IMR-90 (cell line): ENCODE data around the gene UTP11. TPM values are rescaled to one million over a fixed set of nuclear protein-coding genes. Genes with fewer than 3 reads are reported as not detected.

Source experiments
- ATAC-seq: fragments of 200-7000 bp; cut with Tn5 transposase; 2 replicates; pipeline ENCODE4 v1.9.1; 2020; ENCODE audit warnings: low read depth, mild to moderate bottlenecking, moderate library complexity
- BruUV-seq: library from RNA; stranded (reverse); fragments of 400-500 nt; replicated peaks from 2 replicates; lab custom pipeline; 2021; lab: Mats Ljungman, UMichigan
- CTCF ChIA-PET: fragments of 300-600 bp; formaldehyde crosslinking; extraction: SDS; loops from one replicate; lab custom pipeline; 2021; ENCODE audit warnings: antibody characterized with exemption; lab: Yijun Ruan, JAX
- POLR2A ChIA-PET: fragments of 300-600 bp; sonication (Branson Sonifier 250); formaldehyde crosslinking; loops from one replicate; lab custom pipeline; 2022; ENCODE audit warnings: antibody characterized with exemption; ENCODE audit not compliant: unreplicated experiment; lab: Charles Lee
- DNase-seq: peaks from one replicate; pipeline ENCODE4 v3.0.0; 2013
- H2AFZ ChIP-seq: replicated peaks from 2 replicates; pipeline ENCODE3; 2013; ENCODE audit warnings: low read length, mild to moderate bottlenecking; ENCODE audit not compliant: poor library complexity
- H2AK5ac ChIP-seq: 2 replicates; pipeline ENCODE4 v1.6.1; 2013; ENCODE audit warnings: low read depth, low read length, inconsistent platforms
- H2AK9ac ChIP-seq: replicated peaks from 2 replicates; pipeline ENCODE3; 2013; ENCODE audit warnings: mild to moderate bottlenecking, low read depth, low read length, moderate library complexity; ENCODE audit not compliant: poor library complexity
- H2BK120ac ChIP-seq: 2 replicates; pipeline ENCODE4 v1.6.1; 2013; ENCODE audit warnings: low read depth, low read length, inconsistent platforms
- H2BK15ac ChIP-seq: 3 replicates; pipeline ENCODE4 v1.6.1; 2013; ENCODE audit warnings: low read depth, low read length, inconsistent platforms
- H2BK20ac ChIP-seq: 2 replicates; pipeline ENCODE4 v1.6.1; 2013; ENCODE audit warnings: low read depth, mild to moderate bottlenecking, inconsistent platforms, low read length, moderate library complexity
- H2BK5ac ChIP-seq: 2 replicates; pipeline ENCODE4 v1.6.1; 2013; ENCODE audit warnings: mild to moderate bottlenecking, low read depth, low read length, inconsistent platforms; ENCODE audit not compliant: poor library complexity, severe bottlenecking
- H3K14ac ChIP-seq: replicated peaks from 2 replicates; pipeline ENCODE4 v1.6.1; 2013; ENCODE audit warnings: low read depth, low read length, inconsistent platforms
- H3K18ac ChIP-seq: 2 replicates; pipeline ENCODE4 v1.6.1; 2013; ENCODE audit warnings: low read depth, low read length, control low read depth
- H3K23ac ChIP-seq: 2 replicates; pipeline ENCODE4 v1.6.1; 2013; ENCODE audit warnings: low read depth, low read length, inconsistent platforms
- H3K27ac ChIP-seq: 2 replicates; pipeline ENCODE4 v1.5.1; 2013; ENCODE audit warnings: mild to moderate bottlenecking, control low read depth, low read length; ENCODE audit not compliant: insufficient read depth
- H3K27me3 ChIP-seq: 2 replicates; pipeline ENCODE4 v1.6.1; 2013; ENCODE audit warnings: low read length; ENCODE audit not compliant: control insufficient read depth, insufficient read depth
- H3K36me3 ChIP-seq: 2 replicates; pipeline ENCODE4 v1.6.1; 2013; ENCODE audit warnings: low read length, mixed read lengths; ENCODE audit not compliant: control insufficient read depth, insufficient read depth
- H3K4ac ChIP-seq: 2 replicates; pipeline ENCODE4 v1.6.1; 2013; ENCODE audit warnings: low read depth, low read length, inconsistent platforms
- H3K4me1 ChIP-seq: 2 replicates; pipeline ENCODE4 v1.6.1; 2013; ENCODE audit warnings: low read length, mixed read lengths; ENCODE audit not compliant: control insufficient read depth, insufficient read depth
- H3K4me2 ChIP-seq: 2 replicates; pipeline ENCODE4 v1.6.1; 2013; ENCODE audit warnings: low read depth, mild to moderate bottlenecking, control low read depth, low read length, moderate library complexity
- H3K4me3 ChIP-seq: 2 replicates; pipeline ENCODE4 v1.5.1; 2013; ENCODE audit warnings: low read depth, mild to moderate bottlenecking, control low read depth, low read length, moderate library complexity; ENCODE audit not compliant: insufficient read depth
- H3K56ac ChIP-seq: 2 replicates; pipeline ENCODE4 v1.6.1; 2013; ENCODE audit warnings: low read length, inconsistent platforms; ENCODE audit not compliant: insufficient read depth; ENCODE audit errors: extremely low read depth
- H3K79me1 ChIP-seq, 2 experiments: 2 replicates each; pipeline ENCODE4 v1.6.1; 2013; ENCODE audit warnings: low read length in 2 of 2, inconsistent platforms in 1 of 2, low read depth in 1 of 2
- H3K9ac ChIP-seq: 2 replicates; pipeline ENCODE4 v1.6.1; 2013; ENCODE audit warnings: low read depth, low read length, control low read depth
- H3K9me1 ChIP-seq: 2 replicates; pipeline ENCODE4 v1.6.1; 2013; ENCODE audit warnings: low read length, inconsistent platforms; ENCODE audit not compliant: insufficient read depth
- H3K9me3 ChIP-seq: 2 replicates; pipeline ENCODE4 v1.6.1; 2013; ENCODE audit warnings: low read length; ENCODE audit not compliant: control insufficient read depth, insufficient read depth
- H4K20me1 ChIP-seq: 2 replicates; pipeline ENCODE4 v1.6.1; 2013; ENCODE audit warnings: low read length, inconsistent platforms; ENCODE audit not compliant: insufficient read depth
- H4K5ac ChIP-seq: 2 replicates; pipeline ENCODE4 v1.6.1; 2013; ENCODE audit warnings: mild to moderate bottlenecking, low read depth, low read length, control low read depth
- H4K8ac ChIP-seq, 2 experiments: 2 replicates each; pipeline ENCODE4 v1.6.1; 2013; ENCODE audit warnings: low read depth in 2 of 2, low read length in 2 of 2, control low read depth in 1 of 2, inconsistent platforms in 1 of 2
- H4K91ac ChIP-seq: 2 replicates; pipeline ENCODE4 v1.6.1; 2013; ENCODE audit warnings: low read depth, low read length, inconsistent platforms; ENCODE audit not compliant: insufficient read depth
- BHLHE40 ChIP-seq: fragments of 150-350 bp; IDR thresholded peaks from 2 replicates; pipeline ENCODE4 v1.6.1; 2016; ENCODE audit warnings: mild to moderate bottlenecking, low read depth, low read length
- CEBPB ChIP-seq: IDR thresholded peaks from 2 replicates; pipeline ENCODE4 v1.6.1; 2012; ENCODE audit warnings: low read depth, low read length, improper control_type of control experiment
- CHD1 ChIP-seq: IDR thresholded peaks from 2 replicates; pipeline ENCODE4 v1.6.1; 2012; ENCODE audit warnings: low read depth, low read length, improper control_type of control experiment
- CTCF ChIP-seq: conservative IDR thresholded peaks from 2 replicates; pipeline ENCODE4 v1.5.1; 2012; ENCODE audit warnings: mild to moderate bottlenecking, low read depth, low read length, improper control_type of control experiment
- ELK1 ChIP-seq: fragments of 150-350 bp; IDR thresholded peaks from 2 replicates; pipeline ENCODE4 v1.6.1; 2016; ENCODE audit warnings: low read depth, mild to moderate bottlenecking, low read length, moderate library complexity, borderline replicate concordance
- FOS ChIP-seq: fragments of 150-350 bp; IDR thresholded peaks from 2 replicates; pipeline ENCODE4 v1.6.1; 2016; ENCODE audit warnings: low read depth, low read length
- MAZ ChIP-seq: IDR thresholded peaks from 2 replicates; pipeline ENCODE4 v1.6.1; 2012; ENCODE audit warnings: low read depth, mild to moderate bottlenecking, low read length, improper control_type of control experiment, moderate library complexity, borderline replicate concordance
- NFE2L2 ChIP-seq: fragments of 150-350 bp; IDR thresholded peaks from 2 replicates; pipeline ENCODE4 v1.6.1; 2016; ENCODE audit warnings: low read depth, mild to moderate bottlenecking, low read length
- POLR2A ChIP-seq: IDR thresholded peaks from 2 replicates; pipeline ENCODE4 v1.6.1; 2012; ENCODE audit warnings: mild to moderate bottlenecking, low read depth, low read length
- RAD21 ChIP-seq: IDR thresholded peaks from 2 replicates; pipeline ENCODE4 v1.6.1; 2012; ENCODE audit warnings: low read length, improper control_type of control experiment
- RCOR1 ChIP-seq: IDR thresholded peaks from 2 replicates; pipeline ENCODE4 v1.6.1; 2012; ENCODE audit warnings: mild to moderate bottlenecking, low read length, improper control_type of control experiment; ENCODE audit not compliant: insufficient replicate concordance
- RFX5 ChIP-seq: IDR thresholded peaks from 2 replicates; pipeline ENCODE4 v1.8.0; 2012; ENCODE audit warnings: low read depth, mild to moderate bottlenecking, low read length, moderate library complexity
- SMC3 ChIP-seq: fragments of 150-350 bp; IDR thresholded peaks from 2 replicates; pipeline ENCODE4 v1.6.1; 2016; ENCODE audit warnings: low read depth, mild to moderate bottlenecking, antibody characterized with exemption, low read length, moderate library complexity
- USF2 ChIP-seq: fragments of 150-350 bp; IDR thresholded peaks from 2 replicates; pipeline ENCODE4 v1.6.1; 2017; ENCODE audit warnings: mild to moderate bottlenecking, antibody characterized with exemption, low read length, low read depth
- WGBS, 2 experiments: methylation state at CpG; one replicate each; pipeline versions ENCODE4 v1.1.5 to v1.1.7; 2013; ENCODE audit warnings: missing lambda C conversion rate in 2 of 2; ENCODE audit not compliant: insufficient read length in 1 of 2; ENCODE audit errors: extremely low coverage in 2 of 2; 5-methylcytosine and 5-hydroxymethylcytosine counted together
- dilution Hi-C: fragments of 300-500 bp; cut with HindIII; formaldehyde crosslinking; loops from one replicate; pipeline ENCODE4 v1.14.3; 2018; ENCODE audit warnings: low sequenced_read_pairs; ENCODE audit not compliant: unreplicated experiment
- in situ Hi-C: fragments of 300-500 bp; cut with MboI; formaldehyde crosslinking; loops from 3 replicates; pipeline ENCODE4 v1.14.3; 2019; ENCODE audit warnings: low sequenced_read_pairs, inconsistent platforms, mixed read lengths
- intact Hi-C: fragments of 100-400 bp; cut with micrococcal nuclease; formaldehyde crosslinking; loops from 2 replicates; pipeline ENCODE4 v1.10.0; 2022
- polyA plus RNA-seq, 3 experiments: library from polyadenylated mRNA; depleted of rRNA; stranded (reverse); fragments of >200 nt; gene quantifications; 2 replicates each; pipeline ENCODE4 v1.2.3, GENCODE V29; 2012; ENCODE audit warnings: low replicate concordance in 1 of 3
- total RNA-seq: library from RNA; depleted of rRNA; stranded (reverse); fragments of >200 nt; gene quantifications from 2 replicates; pipeline ENCODE4 v1.2.3, GENCODE V29; 2012

Gene UTP11
- total and polyA plus RNA-seq, 2 of the 4 experiments (the other 2 are of a cell fraction), result 22.0 to 27.8 TPM

- 40% methylated on average over 4 of the region's 10 CpGs; no CpG with 5 or more reads in 1 of the 2 experiments for WGBS, 2 experiments
- POLR2A ChIA-PET, result no interaction called here
These were observed 26.3 kb downstream of the UTP11 start for GRCh38 chr1:38038861-38039260.

More at GRCh38 chr1:38038861-38039260, 26.3 kb downstream of the UTP11 start:
- H3K36me3 ChIP-seq, result no peaks in the 10 kb centered on the region
- H4K8ac ChIP-seq, result no peak overlapping the region
- H2BK5ac ChIP-seq, result no peak overlapping the region
- H2BK20ac ChIP-seq, result no peak overlapping the region
- no peaks in the 10 kb centered on the region for H3K4me1 ChIP-seq
- in situ Hi-C loops (no loop called here), dilution Hi-C loops (no loop called here), intact Hi-C loops (loop anchor here (10.0 kb wide), 1 partner anchor 436 kb away; no protein-coding TSS in a partner anchor)
- no peak overlapping the region for H3K27ac ChIP-seq
- H4K91ac ChIP-seq, result no peak overlapping the region
- H4K20me1 ChIP-seq, result no peaks in the 10 kb centered on the region
- DNase-seq (peak; percentile 51), ATAC-seq (no peak; the same call in none of the 2 replicates)
- no peak overlapping the region for H3K4me2 ChIP-seq
- H2BK120ac ChIP-seq, result no peak overlapping the region
- CTCF ChIA-PET, result no interaction called here
- H2AK5ac ChIP-seq, result no peak overlapping the region
- H4K5ac ChIP-seq, result no peak overlapping the region
- no peak overlapping the region for H3K4ac ChIP-seq
- TF ChIP-seq CEBPB (no peak), NFE2L2 (no peak), POLR2A (no peak), BHLHE40 (no peak), FOS (no peak), USF2 (no peak), ELK1 (no peak), RAD21 (no peak), MAZ (no peak), SMC3 (no peak), CHD1 (no peak), CTCF (no peak), RFX5 (no peak), RCOR1 (no peak)
- no peaks in the 10 kb centered on the region for H3K79me1 ChIP-seq
- H3K9me1 ChIP-seq, result no peaks in the 10 kb centered on the region
- no peak overlapping the region for H3K14ac ChIP-seq
- peaks cover 50% of the 10 kb centered on the region for H3K27me3 ChIP-seq
- BruUV-seq, result no TSS peak
- no peak overlapping the region for H2AFZ ChIP-seq
- H3K9ac ChIP-seq, result no peak overlapping the region
- no peak overlapping the region for H3K18ac ChIP-seq
- no peak overlapping the region for H2BK15ac ChIP-seq
- H3K23ac ChIP-seq, result no peak overlapping the region
- H2AK9ac ChIP-seq, result no peak overlapping the region
- H3K9me3 ChIP-seq, result no peaks in the 10 kb centered on the region
- no peak overlapping the region for H3K56ac ChIP-seq
- H3K4me3 ChIP-seq, result no peak overlapping the region
